NCI-H146 (cell line): ENCODE data around the gene HOOK2.
A peak's percentile ranks its signal among the peaks of the same experiment; 100 is the strongest.
"Not testable (repeated sequence)": the region's sequence is repeated elsewhere in the genome, so short reads cannot be mapped to it uniquely, and the experiment has no call there.

Source experiments
- DNase-seq: peaks from one replicate; lab custom pipeline; 2025; lab: John Stamatoyannopoulos, UW

The HOOK2 gene

GRCh38 chr19:12721656-12722565 lies 53.4 kb downstream of the HOOK2 start:
- DNase-seq: peak; percentile 66

- DNase-seq: no peak
Measured at GRCh38 chr19:12720851-12721655, 54.3 kb downstream of the HOOK2 start.

DNA sequence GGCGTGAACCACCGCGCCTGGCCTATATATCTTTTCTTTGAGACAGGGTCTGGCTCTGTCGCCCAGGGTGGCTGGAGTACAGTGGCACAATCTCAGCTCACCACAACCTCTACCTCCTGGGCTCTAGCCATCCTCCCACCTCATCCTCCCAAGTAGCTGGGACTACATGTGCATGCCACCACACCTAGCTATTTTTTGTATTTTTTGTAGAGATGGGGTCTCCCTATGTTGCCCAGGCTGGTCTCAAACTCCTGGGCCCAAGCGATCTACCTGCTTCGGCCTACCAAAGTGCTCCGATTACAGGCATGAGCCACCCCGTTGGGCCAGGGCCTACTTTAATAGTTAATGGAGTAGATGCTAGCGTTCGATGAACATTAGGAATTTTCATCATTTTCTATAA lies 55.1 kb downstream of the HOOK2 start:
- DNase-seq: no peak

GRCh38 chr19:12715929-12716328 lies 59.4 kb downstream of the HOOK2 start:
- no peak for DNase-seq

DNA sequence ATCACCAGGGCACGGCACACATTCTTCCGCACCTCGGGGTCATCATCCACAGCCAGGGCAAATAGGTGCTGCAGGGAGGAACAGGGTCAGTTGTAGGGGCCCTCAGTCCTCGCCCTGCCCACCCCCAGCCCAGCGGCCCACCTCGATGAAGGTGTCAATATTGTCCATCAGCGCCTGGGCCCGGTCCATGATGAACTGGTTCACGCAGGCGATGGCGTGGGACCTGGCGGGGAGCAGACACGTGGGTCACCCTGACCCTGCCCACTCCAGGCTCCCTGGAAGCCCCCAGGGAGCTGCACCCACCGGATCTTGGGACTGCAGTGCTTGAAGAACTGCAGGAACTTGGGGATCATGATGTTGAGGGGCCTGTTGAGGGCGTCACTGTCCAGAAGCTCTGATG lies 60.2 kb downstream of the HOOK2 start:
- DNase-seq: no peak

GRCh38 chr19:12713304-12713703 lies 62.0 kb downstream of the HOOK2 start:
- DNase-seq: not testable (repeated sequence)
